ACC112 (cell line): ENCODE results near the gene MAPK8IP2.
A peak's percentile ranks its signal among the peaks of the same experiment; 100 is the strongest.

Experiments used
- H2AFZ ChIP-seq: fragments of 200-600 bp; sonication (generic); one replicate; pipeline ENCODE4 v1.6.0; 2017; ENCODE audit warnings: antibody characterized with exemption, low read length; ENCODE audit not compliant: unreplicated experiment
- H3K27ac ChIP-seq: fragments of 200-600 bp; sonication (generic); 2 replicates; pipeline ENCODE4 v1.5.1; 2014; ENCODE audit warnings: low read depth, mild to moderate bottlenecking, antibody characterized with exemption, low read length, moderate library complexity
- H3K27me3 ChIP-seq: fragments of 200-600 bp; sonication (generic); 2 replicates; pipeline ENCODE4 v1.6.1; 2014; ENCODE audit warnings: mild to moderate bottlenecking, antibody characterized with exemption, low read length, moderate library complexity, mixed read lengths; ENCODE audit not compliant: insufficient read depth
- H3K36me3 ChIP-seq: fragments of 200-600 bp; sonication (generic); 2 replicates; pipeline ENCODE4 v1.6.1; 2016; ENCODE audit warnings: mild to moderate bottlenecking, antibody characterized with exemption, low read length, moderate library complexity, mixed read lengths; ENCODE audit not compliant: insufficient read depth
- H3K4me1 ChIP-seq: fragments of 200-600 bp; sonication (generic); one replicate; pipeline ENCODE4 v1.6.1; 2016; ENCODE audit warnings: low read length, mixed read lengths; ENCODE audit not compliant: insufficient read depth, unreplicated experiment, control insufficient read depth
- H3K4me3 ChIP-seq: fragments of 200-600 bp; sonication (generic); 2 replicates; pipeline ENCODE4 v1.5.1; 2014; ENCODE audit warnings: mild to moderate bottlenecking, low read depth, low read length
- H3K79me2 ChIP-seq: fragments of 200-600 bp; sonication (generic); one replicate; pipeline ENCODE4 v1.6.0; 2016; ENCODE audit warnings: low read length; ENCODE audit not compliant: control insufficient read depth, unreplicated experiment, insufficient read depth

Gene MAPK8IP2

DNA sequence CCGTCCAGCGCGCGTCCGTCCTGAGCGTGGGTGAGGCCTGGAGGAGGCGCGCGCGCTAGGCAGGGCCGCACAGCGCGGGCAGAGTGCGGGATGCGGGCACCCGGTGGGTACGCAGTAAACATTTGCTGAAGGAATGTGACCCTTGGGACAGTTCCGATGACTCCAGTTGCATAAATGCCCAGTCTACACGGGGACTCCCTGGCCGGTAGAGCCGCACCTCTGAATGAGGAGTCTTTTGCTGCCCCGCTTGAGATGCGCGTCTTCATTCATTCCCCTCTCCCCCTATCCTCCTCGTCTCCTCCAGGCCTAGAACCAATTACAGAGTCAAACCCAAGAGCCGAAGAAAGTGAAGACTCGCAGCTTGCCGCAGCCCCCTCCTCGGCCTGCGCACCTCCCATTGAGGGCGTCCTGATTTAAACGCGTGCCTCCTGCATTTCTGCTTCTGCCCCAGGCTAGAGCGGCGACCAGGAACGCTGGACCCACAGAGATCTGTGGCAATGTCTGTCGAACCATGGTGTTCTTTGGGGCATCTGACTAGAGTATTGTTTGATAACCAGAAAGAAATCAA is 17.2 kb upstream of the MAPK8IP2 start:
- no peak overlapping the region for H3K27ac ChIP-seq
- H2AFZ ChIP-seq: peak overlapping the region; percentile 10

GRCh38 chr22:50584106-50585096 is 16.2 kb upstream of the MAPK8IP2 start:
- no peak overlapping the region for H2AFZ ChIP-seq
- H3K27ac ChIP-seq: no peak overlapping the region
- peaks cover 2% of the 10 kb centered on the region for H3K4me1 ChIP-seq
- H3K4me3 ChIP-seq: peak overlapping the region; percentile 96; the same call in 1 of the 2 replicates
- H3K36me3 ChIP-seq: no peaks in the 10 kb centered on the region
- H3K79me2 ChIP-seq: peaks cover 5% of the 10 kb centered on the region
- no peaks in the 10 kb centered on the region for H3K27me3 ChIP-seq

More for the DNA sequence above, 17.2 kb upstream of the MAPK8IP2 start:
- Histone ChIP-seq H3K36me3 (no peaks in the 10 kb centered on the region), H3K79me2 (peaks cover 5% of the 10 kb centered on the region), H3K4me3 (peak overlapping the region; percentile 96), H3K4me1 (peaks cover 7% of the 10 kb centered on the region), H3K27me3 (no peaks in the 10 kb centered on the region)

- peaks cover 5% of the 10 kb centered on the region for H3K79me2 ChIP-seq
- H2AFZ ChIP-seq: no peak overlapping the region
- no peak overlapping the region for H3K27ac ChIP-seq
- H3K36me3 ChIP-seq: no peaks in the 10 kb centered on the region
- H3K4me1 ChIP-seq: peaks cover 2% of the 10 kb centered on the region
- no peak overlapping the region for H3K4me3 ChIP-seq
- no peaks in the 10 kb centered on the region for H3K27me3 ChIP-seq
These were observed 15.4 kb upstream of the MAPK8IP2 start for GRCh38 chr22:50585238-50585637.

DNA sequence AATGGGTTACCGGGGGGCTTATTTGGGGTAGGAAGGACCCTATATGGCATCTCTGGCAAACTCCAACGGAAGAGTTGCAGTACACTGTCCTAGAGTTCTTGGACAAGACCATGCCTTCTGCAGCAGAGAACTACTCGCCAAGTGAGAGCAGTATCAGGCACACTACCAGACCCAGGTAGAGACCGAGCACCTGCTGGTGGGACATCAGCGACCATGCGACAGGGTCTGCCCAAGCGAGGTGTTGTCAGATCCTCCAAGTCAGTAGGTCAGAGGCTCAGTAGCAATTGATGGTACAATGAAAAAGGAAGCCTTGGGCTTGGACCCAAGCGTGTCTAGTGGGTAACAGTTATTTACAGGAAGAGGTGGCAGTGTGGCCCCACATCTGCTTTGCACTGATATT is 14.8 kb upstream of the MAPK8IP2 start:
- Histone ChIP-seq H3K27ac (no peak overlapping the region), H3K27me3 (no peaks in the 10 kb centered on the region), H3K79me2 (peaks cover 5% of the 10 kb centered on the region), H3K36me3 (no peaks in the 10 kb centered on the region), H3K4me1 (peaks cover 2% of the 10 kb centered on the region), H3K4me3 (no peak overlapping the region), H2AFZ (no peak overlapping the region)

- Histone ChIP-seq H3K4me3 (no peak overlapping the region), H3K27ac (no peak overlapping the region), H3K4me1 (peaks cover 2% of the 10 kb centered on the region), H3K79me2 (peaks cover 5% of the 10 kb centered on the region), H3K27me3 (no peaks in the 10 kb centered on the region), H3K36me3 (no peaks in the 10 kb centered on the region), H2AFZ (no peak overlapping the region)
These were observed 14.2 kb upstream of the MAPK8IP2 start for GRCh38 chr22:50586416-50586815.

DNA sequence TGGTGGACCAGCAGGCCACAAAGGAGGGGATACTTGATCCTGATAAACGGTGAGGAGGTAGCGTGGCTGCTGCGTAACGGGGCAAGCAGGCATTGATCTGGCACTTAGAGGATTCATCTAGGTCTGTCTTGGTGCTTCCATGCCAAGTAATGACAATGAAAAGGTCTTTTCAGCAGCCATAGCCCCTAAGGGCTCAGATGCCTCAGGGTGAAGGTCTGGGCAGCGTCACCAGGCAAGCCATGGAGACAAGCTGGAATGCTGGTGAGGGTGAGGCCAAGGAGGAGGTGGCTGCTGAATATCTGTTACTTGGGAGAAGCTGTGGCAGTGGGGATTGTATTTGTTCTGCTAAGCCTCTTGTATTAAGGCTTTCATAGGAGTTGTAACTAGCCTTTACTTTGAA is 13.2 kb upstream of the MAPK8IP2 start:
- no peak overlapping the region for H3K27ac ChIP-seq
- no peak overlapping the region for H2AFZ ChIP-seq
- peaks cover 2% of the 10 kb centered on the region for H3K4me1 ChIP-seq
- no peak overlapping the region for H3K4me3 ChIP-seq
- no peaks in the 10 kb centered on the region for H3K36me3 ChIP-seq
- H3K79me2 ChIP-seq: peaks cover 5% of the 10 kb centered on the region
- no peaks in the 10 kb centered on the region for H3K27me3 ChIP-seq

- Histone ChIP-seq H3K4me3 (no peak overlapping the region), H2AFZ (no peak overlapping the region), H3K79me2 (no peaks in the 10 kb centered on the region), H3K36me3 (no peaks in the 10 kb centered on the region), H3K4me1 (no peaks in the 10 kb centered on the region), H3K27ac (no peak overlapping the region), H3K27me3 (no peaks in the 10 kb centered on the region)
These were observed 5.4 kb upstream of the MAPK8IP2 start for GRCh38 chr22:50595189-50595588.

GRCh38 chr22:50597097-50597496 is 3.5 kb upstream of the MAPK8IP2 start:
- no peak overlapping the region for H3K27ac ChIP-seq
- H3K79me2 ChIP-seq: no peaks in the 10 kb centered on the region
- no peak overlapping the region for H2AFZ ChIP-seq

DNA sequence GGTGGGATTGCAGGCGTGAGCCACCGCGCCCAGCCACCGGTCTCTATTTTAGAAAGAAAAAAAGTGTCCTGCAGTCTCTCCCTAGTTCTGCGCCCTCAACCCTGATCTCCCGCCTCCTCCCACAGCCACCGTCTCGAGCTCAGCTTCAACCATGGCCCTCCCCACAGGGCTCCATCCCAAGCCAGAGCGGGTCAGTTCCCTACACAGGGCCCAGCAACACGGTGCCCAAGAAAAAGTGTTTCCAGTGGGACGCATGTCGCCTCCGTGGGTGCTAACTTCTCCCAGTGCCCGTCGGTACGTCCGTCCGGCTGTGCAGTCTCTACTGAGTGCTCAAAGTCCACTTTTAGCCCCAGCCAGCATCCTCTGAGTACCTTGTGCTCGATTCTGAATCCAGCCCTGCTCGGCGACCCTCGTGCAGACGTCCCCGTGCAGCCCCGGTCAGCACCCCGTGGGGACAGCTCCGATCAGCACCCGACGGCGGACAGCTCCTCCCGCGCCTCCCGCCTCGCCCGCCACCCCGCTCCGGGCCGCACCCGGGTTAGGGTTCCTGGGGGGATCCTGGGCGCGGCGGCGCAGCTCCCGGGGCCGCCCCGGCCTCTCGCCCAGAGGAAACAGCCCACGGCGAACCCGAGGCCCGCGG is 657 bp upstream of the MAPK8IP2 start:
- H3K27ac ChIP-seq: no peak overlapping the region
- H3K4me3 ChIP-seq: no peak overlapping the region
- H3K27me3 ChIP-seq: 0 out of 2 replicates have a peak, but pooled peaks cover 4% of the 10 kb centered on the region
- H3K36me3 ChIP-seq: no peaks in the 10 kb centered on the region
- no peak overlapping the region for H2AFZ ChIP-seq
- H3K79me2 ChIP-seq: no peaks in the 10 kb centered on the region
- H3K4me1 ChIP-seq: no peaks in the 10 kb centered on the region

More at GRCh38 chr22:50597097-50597496, 3.5 kb upstream of the MAPK8IP2 start:
- Histone ChIP-seq H3K27me3 (0 out of 2 replicates have a peak, but pooled peaks cover 1% of the 10 kb centered on the region), H3K4me3 (no peak overlapping the region), H3K4me1 (no peaks in the 10 kb centered on the region), H3K36me3 (no peaks in the 10 kb centered on the region)

DNA sequence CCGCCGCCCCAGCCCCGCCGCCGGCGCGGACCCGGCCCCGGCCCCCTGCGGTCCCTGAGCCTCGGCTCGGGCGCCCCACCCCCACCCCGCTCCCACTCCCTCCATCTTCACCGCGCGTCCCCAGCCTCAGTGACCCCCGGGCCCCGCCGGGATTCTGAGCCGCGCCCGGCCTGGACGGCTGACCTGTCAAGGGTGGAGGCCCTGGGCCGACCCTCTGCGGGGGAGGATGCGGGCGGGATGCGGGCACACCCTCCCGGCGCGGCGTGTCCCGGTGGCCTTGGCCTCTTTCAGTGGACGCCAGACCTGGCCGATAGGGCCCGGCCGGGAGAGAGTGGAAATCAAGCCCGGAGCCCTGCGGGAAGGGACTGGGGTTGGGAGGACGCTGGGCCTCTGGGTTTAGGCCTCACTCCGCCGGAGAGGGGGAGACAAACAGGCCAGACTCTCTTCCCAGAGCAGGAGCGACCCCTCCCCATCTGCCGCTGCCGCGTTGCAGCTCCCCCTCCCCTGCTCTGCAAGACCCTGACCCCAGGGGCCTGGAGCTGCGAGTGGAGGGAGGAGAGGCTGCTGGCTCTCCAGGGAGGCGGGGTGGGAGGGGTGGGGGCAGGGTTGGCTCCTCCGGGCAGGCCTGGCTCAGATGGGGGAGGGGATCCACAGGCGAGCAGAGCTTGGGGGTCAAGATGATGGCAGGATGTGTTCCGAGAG is 525 bp downstream of the MAPK8IP2 start:
- Histone ChIP-seq H3K4me3 (peak overlapping the region; percentile 66), H3K36me3 (no peaks in the 10 kb centered on the region), H2AFZ (no peak overlapping the region), H3K27me3 (0 out of 2 replicates have a peak, but pooled peaks cover 4% of the 10 kb centered on the region), H3K79me2 (no peaks in the 10 kb centered on the region), H3K27ac (no peak overlapping the region), H3K4me1 (no peaks in the 10 kb centered on the region)
